H1 (cell line): ENCODE results near the gene GPLD1. TPM values are rescaled to one million over a fixed set of nuclear protein-coding genes. Genes with fewer than 3 reads are reported as not detected.

ENCODE experiments used
- CTBP2 ChIP-seq: IDR thresholded peaks from 2 replicates; pipeline ENCODE4 v1.7.0; 2011; ENCODE audit warnings: borderline replicate concordance, mild to moderate bottlenecking, moderate library complexity, mixed read lengths, low read length; ENCODE audit not compliant: insufficient read depth, insufficient read length
- CTCF ChIP-seq, 3 experiments: IDR thresholded peaks; 1 replicate in 2 of 3; 2 replicates in 1 of 3; pipeline versions ENCODE4 v1.5.1 to v1.6.1; 2011; ENCODE audit warnings: low read length in 3 of 3, mild to moderate bottlenecking in 3 of 3, inconsistent platforms in 2 of 3, low read depth in 1 of 3, moderate library complexity in 1 of 3; ENCODE audit not compliant: insufficient read depth in 1 of 3; ENCODE audit errors: control extremely low read depth in 1 of 3
- SIX5 ChIP-seq: IDR thresholded peaks from 2 replicates; pipeline ENCODE4 v1.6.1; 2011; ENCODE audit warnings: mild to moderate bottlenecking, low read depth, low read length
- SP2 ChIP-seq: IDR thresholded peaks from 2 replicates; pipeline ENCODE4 v1.6.1; 2012; ENCODE audit warnings: mild to moderate bottlenecking, low read length, inconsistent platforms
- SRF ChIP-seq: IDR thresholded peaks from 2 replicates; pipeline ENCODE4 v1.6.1; 2011; ENCODE audit warnings: mild to moderate bottlenecking, low read depth, low read length, moderate library complexity
- polyA plus RNA-seq, 7 experiments: library from polyadenylated mRNA; depleted of rRNA in 3 of 7; stranded (reverse) in 5 of 7; unstranded in 2 of 7; fragments of >200 nt in 5 of 7; fragments of 200-250 nt in 2 of 7; gene quantifications; 1 replicate in 5 of 7; 2 replicates in 1 of 7; 4 replicates in 1 of 7; pipeline versions ENCODE4 v1.2.1 to v1.2.3, GENCODE V29; 2011 to 2013; ENCODE audit warnings: missing spikeins in 2 of 7, mixed read lengths in 2 of 7
- total RNA-seq: library from RNA; stranded (reverse); fragmentation: NEBNext Ultra II Directional; extraction: Animal tissue kit (Norgen Biotek cat#: 25700); gene quantifications from 2 replicates; pipeline ENCODE4 v1.2.1, GENCODE V29; 2021

Gene GPLD1
- total and polyA plus RNA-seq, 2 of the 8 experiments (the other 6 are each of a cell fraction or from before 2014, with no cell fraction given) = 3.7 to 5.3 TPM

GRCh38 chr6:24472181-24472580 is 17.2 kb downstream of the GPLD1 start (continued):
- TF ChIP-seq CTCF (IDR thresholded peaks at IDR 0.05; ENCODE audit: control extremely low read depth in 1 of 3, insufficient read depth in 1 of 3, low read depth in 1 of 3, low read length in 3 of 3) = no peak
- no peak for TF ChIP-seq SRF
- no peak for TF ChIP-seq CTBP2
- no peak for TF ChIP-seq SP2
- TF ChIP-seq SIX5 = no peak
